ENCODE results near the gene NOCT.
"Not testable (repeated sequence)": the region's sequence is repeated elsewhere in the genome, so short reads cannot be mapped to it uniquely, and the experiment has no call there.

Gene NOCT

DNA sequence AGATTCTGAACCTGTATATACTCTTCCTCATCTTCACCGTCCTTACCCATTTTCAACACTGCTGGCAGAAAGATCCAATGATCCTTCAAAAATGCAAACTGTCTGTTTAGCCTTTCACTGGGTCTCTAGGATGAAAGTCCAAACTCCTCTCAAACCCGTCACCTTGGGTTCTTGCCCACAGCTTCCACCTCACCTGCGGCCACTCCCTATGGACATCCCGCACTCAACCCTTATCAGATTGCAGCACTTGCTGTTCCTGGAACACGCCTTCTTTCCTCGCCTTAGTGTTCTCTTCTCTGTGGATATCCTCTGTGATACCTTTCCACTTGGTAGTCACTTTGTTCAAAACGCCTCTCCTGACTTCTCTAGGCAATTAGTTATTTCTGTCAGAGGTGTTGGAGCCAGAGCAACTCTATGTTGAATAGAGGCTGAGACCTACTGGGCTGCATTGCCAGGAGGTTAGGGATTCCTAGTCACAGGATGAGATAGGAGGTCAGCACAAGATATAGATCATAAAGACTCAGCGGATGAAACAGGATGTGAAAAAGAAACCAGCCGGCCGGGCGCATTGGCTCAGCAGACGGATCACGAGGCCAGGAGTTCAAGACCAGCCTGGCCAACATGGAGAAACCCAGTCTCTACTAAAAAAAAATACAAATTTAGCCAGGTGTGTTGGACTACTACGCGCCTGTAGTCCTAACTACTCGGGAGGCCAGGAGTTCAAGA, 4.2 kb upstream of the NOCT start:
- no peak for DNase-seq

DNA sequence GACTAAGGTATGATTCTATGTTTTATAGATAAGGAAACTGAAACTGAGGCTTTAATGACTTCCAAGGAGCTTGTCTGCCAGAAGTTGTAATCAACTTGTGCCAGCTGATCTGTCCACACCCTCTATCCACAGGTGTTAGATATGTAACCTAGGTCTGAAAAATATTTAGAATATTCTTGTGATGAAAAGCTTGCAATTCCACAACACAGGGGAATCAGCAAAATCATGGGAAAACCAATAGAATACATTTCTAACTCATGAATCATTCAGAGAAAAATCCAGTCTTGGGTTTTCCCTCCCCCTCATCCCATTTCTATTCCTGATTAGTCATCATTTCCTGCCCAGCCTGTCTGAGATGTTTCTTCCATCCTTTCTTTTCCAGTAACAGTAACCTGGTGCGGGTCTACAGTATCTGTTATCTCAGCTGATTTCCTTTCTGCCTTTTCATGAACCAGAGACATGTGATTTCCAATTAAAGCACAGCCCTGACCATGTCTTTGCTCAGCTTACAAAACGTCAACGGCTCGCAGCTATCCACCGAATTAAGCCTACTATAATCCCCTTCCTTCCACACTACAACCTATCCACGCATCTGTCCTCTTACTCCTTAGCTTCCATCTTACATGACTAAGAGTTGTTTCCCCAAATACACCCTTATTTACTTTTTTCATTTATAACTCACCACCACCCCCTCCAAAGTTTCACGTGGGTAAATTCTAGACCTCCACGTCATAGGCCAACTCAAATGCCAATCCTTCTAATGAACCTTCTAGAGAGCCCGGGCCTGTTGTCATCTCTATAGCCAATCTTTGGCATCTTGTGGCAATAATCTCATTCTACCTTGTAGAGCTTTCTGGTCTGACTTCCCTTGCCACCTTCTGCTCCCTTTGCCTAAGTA, 961 bp upstream of the NOCT start:
- DNase-seq = peak; percentile 66 to 72

DNA sequence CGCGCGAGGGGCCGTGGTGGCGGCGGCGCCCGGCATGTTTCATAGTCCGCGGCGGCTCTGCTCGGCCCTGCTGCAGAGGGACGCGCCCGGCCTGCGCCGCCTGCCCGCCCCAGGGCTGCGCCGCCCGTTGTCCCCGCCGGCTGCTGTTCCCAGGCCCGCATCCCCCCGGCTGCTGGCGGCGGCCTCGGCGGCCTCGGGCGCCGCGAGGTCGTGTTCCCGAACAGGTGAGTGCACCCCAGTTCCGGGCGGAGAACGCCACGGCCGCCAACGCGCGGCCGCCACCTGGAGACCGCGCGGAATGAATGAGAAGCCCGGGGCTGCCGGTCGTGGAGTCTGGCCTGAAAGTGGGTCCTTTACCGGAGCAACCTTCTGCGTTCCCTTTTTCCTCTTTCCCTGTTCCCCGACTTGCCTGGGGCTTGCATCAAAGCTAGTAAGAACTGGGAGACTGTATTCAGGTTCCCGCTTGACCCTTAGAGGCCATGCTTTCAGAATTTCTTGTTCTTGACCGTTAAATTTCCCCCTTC, 429 bp downstream of the NOCT start:
- DNase-seq = peak; percentile 27 to 38

DNA sequence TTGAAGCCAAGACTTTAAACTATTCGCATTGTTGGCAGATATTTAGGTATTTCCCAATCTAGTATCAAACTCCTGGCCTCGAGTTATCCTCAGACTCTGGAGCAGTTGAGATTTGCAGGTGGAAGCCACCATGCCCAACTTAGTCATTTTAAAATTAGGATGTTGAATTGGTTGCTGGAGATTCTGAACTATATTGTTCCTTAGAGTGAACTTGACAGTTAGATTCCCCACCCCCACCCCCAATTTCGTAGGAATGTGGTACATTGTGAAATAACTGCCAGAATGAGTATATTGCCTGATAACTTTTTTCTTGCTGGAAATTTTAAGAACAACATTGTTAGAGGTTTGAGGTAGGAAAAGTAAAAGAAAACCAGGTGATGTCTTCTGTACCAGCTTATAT, 2.3 kb downstream of the NOCT start:
- DNase-seq = peak in 1 of 2 donors; percentile 25

DNA sequence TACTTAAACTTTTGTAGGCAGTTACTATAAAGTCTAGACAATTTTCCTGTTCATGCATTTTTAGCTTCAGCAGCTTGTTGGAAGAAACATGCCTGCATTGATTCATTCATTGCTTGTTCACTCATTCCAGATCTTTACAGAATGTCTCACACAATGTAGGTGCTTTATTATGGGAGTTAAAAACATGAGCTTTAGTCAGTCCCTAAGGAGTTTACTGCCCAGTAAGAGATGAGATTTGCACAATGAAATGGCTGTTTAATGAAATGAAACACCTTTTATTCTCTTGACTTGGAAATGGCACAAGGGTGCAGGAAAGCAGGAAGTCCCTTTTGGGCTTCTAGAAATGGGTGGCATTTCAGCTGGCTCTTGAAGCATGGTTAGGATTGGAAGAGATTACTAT, 2.9 kb downstream of the NOCT start:
- no peak for DNase-seq

DNA sequence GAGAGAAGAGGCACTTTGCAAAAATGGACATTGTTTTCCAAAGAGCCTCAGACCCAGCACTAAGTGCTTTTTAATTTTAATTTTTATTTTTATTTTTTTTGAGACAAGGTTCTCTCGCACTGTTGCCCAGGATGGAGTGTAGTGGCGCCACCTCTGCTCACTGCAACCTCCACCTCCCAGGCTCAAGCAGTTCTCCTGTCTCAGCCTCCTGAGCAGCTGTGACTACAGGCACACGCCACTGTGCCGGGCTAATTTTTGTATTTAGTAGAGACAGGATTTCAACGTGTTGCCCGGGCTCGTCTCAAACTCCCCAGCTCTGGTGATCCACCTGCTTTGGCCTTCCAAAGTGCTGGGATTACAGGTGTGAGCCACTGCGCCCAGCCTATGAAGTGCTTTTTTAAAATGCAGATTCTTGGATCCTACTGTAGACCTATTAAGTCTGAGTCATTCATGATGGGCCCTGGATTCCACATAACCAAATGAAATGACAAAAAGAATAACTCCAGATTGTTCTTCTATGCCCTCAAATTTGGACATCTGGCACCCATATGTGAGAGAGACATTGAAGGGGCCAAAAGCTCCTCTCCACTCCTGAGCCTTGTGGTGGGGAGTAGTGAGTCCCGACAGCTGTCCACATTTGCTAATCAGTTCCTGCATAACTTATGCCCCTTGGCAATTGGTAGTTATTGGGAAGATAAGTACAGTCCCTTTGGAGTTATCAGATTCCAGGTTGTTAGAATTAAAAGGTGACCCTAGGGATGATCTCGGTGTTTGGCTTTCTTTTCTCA, 3.6 kb downstream of the NOCT start:
- DNase-seq = no peak

DNA sequence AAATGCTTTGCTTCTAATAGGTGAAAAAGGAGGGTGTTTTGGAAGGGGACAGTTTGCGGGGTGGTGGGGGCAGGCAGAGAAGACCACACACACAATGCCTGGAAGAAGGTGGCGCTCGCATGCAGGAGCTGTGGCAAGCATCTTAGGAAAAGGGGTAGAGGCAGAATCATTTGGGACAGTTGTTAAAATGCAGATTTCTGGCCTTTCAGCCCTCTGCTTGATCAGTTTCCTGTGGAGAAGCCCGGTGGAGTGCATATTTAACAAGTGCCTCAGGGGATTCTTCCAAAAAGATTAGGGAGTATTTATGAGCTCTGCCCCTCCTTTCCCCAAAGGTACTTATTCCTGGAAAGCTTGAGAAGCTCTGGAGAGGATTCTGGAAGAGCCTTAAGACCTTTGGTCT, 4.8 kb downstream of the NOCT start:
- no peak for DNase-seq

DNA sequence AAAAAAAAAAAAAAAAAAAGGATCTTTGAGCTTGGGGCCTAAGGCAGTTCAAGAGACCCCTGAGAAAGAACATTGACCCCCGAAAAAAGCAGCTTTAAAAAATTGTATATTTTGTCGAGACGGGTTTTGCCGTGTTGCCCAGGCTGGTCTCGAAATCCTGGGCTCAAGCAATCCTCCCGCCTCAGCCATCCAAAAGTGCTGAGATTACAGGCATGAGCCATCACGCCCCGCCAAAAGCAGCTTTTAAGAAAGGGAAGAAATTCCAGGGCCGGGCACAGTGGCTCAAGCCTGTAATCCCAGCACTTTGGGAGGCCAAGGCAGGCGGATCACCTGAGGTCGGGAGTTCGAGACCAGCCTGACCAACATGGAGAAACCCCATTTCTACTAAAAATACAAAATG, 5.5 kb downstream of the NOCT start:
- DNase-seq = not testable (repeated sequence)

DNA sequence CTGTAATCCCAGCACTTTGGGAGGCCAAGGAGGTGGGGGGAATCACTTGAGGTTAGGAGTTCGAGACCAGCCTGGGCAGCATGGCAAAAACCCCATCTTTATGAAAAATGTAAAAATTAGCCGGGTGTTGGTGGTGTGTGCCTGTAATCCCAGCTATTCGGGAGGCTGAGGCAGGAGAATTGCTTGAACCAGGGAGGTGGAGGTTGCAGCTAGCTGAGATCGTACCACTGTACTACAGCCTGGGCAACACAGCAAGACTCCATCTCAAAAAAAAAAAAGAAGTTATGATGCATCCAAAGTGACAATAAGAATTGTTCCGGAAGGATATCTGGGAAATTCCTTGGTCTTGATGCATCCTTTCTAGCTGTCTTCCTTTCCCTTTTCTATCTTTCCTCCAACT, 7.3 kb downstream of the NOCT start:
- no peak for DNase-seq

DNA sequence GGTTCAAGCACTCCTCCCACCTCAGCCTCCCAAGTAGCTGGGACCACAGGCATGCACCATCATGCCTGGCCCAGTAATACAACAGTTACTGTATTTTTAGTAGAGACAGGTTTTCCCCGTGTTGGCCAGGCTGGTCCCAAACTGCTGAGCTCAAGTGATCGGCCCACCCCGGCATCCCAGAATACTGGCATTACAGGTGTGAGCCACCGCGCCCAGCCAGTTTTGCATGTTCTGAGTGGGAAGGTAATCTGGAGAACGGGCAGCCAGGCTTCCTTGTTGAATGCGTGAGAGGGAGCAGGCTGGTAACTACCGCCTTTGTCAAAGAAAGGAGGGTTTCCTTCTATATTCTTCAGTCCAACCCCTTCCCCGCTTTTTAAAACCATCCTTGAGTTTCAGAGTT, 9.1 kb downstream of the NOCT start:
- no peak for DNase-seq

DNA sequence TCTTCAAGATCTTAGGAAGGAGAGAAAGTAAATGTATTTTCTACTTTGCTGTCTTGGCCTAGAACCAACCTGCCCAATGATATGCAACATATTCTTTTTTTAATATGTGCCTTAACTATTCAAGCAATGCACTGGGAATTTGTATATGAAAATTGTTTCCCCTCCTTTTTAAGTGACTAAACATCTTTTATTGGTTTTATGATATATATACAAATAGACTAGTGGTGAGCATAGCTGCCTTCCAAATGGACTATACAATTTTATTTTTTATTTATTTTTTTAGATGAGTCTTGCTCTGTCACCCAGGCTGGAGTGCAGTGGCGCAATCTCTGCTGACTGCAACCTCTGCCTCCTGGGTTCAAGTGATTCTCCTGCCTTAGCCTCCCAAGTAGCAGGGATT, 10.3 kb downstream of the NOCT start:
- no peak for DNase-seq

DNA sequence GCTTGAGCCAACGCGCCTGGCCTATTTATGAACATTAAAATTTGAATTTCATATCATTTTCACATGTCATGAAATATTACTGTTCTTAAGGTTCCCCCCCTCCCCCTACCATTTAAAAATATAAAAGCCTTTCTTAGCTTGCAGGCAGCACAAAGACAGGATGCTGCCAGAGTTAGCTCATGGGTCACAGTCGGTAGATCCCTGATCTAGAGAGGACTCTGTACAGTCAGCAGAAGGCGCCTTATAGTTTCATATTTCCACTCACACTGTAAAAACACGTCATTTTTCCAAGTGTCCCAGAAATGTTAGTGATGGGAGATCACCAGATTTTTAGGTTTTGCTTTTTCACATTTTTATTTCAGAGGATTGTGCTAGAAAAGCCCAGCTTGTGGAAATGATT, 12.2 kb downstream of the NOCT start:
- no peak for DNase-seq

DNA sequence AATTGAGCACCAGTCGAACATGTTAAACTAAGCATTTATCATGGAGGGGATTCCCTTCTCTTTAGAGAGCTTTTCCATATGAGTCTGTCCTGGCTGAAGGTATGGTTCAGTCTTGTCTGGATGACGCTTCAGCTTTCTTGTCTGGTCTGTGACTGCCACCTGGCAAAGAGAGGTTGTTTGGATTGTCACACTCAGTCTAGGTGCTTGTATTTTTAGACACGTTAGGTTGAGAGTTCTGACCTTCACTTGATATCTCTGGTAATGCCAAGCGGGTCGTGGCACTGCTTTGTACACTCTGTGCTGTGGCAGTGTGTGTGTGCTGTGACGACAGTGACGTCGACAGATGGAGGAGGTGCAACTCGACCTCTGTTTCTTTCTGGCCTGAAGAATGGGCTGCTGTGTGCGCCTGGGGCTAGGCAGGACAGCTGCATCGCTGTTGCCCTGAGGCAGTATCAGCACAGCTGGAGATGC, 12.6 kb downstream of the NOCT start:
- no peak for DNase-seq

DNA sequence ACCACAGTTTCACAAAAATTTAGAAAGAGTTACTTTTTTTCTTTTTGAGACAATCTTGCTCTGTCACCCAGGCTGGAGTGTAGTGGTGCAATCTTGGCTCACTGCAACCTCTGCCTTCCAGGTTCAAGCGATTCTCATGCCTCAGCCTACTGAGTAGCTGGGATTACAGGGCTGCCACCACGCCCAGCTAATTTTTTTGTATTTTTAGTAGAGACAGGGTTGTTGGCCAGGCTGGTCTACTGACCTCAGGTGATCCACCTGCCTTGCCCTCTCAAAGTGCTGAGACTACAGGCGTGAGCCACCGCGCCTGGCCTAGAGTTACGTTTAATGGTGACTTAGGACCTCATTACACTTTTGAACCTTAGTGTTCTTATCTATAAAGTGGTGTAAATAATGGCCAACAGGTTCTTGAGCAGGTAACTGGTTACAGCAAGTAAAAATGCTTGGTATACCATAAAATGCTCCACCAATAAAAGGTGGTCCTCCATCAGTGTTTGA, 14.3 kb downstream of the NOCT start:
- DNase-seq = not testable (repeated sequence)

DNA sequence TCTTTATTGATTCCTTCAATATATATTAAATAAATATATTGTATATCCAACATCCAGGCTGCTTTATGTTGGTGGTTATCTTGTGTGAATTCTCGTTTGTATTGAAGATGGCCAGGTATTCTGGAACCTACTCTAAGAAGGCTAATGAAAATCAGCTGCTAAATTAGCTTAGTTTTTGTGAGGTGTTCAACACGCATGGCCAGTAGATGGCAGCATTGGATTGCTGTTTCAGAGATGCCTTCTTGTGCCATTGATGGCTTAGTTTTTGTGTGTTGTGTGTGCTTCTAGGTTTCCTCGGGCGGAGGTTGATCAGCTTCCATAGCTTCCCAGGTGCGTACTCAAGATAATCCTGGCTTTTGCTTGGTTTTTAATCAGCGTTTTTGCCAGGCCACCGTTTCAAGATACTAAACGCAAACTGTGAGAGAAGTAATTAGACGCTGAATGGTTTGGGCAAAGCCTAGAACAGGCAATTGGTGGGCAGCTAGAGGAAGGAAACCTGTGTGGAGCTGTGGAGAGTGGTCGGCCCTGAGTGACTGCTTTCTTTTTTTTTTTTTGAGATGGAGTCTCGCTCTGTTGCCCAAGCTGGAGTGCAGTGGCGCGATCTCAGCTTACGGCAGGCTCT, 15.1 kb downstream of the NOCT start:
- DNase-seq = peak; percentile 41 to 81

DNA sequence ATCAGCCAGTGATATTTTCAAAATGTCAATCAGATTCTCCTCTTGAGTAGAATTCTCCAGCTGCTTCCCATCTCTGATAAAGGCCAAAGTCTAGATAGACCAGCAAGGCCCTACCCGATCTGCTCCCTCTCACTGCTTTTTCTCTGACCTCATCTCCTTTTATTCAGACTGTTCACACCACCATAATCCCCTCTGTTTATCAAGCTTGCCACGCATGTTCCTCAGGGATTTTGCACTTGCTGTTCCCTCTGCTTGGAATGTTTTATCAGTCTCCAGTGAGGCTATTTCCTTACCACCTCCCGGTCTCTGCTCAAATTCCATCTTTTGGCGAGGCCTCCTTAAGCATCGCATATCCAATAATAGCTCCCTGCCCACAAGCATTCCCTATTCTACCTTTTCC, 20.1 kb downstream of the NOCT start:
- no peak for DNase-seq

DNA sequence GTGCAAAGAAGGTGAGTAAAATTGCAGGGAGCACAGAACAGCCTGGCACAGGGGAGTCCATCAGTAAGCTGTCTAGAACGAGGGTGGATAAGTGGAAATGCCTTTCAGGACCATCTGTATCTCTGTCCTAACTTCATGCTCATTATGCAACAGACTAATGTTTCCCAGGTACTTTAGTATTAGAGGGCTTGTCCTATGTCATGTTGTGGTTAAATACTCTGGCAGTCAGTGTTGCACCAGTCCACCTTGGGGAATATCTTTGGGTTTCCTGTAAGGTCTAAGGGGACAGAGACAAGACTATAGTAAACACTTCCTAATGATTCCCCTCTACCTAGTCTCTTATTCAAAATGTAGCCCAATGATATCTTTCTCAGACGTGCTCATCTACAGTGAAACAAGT, 21.3 kb downstream of the NOCT start:
- no peak for DNase-seq

DNA sequence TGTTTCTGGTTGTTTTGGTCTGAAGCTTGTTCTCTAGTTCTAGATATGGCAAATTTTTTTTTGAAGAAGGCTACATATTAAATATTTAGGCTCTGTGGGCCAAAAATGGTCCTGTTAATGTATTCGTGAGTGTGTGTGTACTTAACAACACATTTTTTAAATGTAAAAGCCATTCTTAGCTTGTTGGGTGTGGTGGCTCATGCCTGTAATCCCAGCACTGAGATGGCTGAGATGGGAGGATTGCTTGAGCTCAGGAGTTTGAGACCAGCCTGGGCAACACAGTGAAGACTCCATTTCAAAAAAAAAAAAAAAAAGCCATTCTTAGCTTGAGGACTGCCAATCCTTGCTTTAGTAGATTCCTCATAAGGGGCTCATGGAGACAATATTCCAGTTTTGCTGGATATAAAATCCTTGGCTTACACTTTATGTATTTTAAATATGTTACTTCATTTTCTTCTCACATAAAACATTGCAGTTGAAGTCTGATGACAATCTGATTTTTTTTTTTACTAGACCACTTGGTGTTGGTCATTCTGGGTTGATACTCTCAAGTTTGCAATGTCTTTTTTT, 23.4 kb downstream of the NOCT start:
- no peak for DNase-seq

DNA sequence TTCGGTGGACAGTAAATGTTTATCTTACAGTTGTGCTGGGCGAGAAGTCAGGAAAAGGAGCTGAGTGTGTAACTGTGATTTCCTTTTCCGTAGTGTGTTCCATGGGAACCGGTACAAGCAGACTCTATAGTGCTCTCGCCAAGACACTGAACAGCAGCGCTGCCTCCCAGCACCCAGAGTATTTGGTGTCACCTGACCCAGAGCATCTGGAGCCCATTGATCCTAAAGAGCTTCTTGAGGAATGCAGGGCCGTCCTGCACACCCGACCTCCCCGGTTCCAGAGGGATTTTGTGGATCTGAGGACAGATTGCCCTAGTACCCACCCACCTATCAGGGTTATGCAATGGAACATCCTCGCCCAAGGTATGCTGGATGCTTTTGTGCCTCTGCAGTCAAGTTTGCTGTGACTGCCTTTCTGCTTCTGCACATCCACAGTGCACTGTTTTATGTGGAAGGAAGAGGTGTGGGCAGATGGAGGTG, 27.4 kb downstream of the NOCT start:
- no peak for DNase-seq

DNA sequence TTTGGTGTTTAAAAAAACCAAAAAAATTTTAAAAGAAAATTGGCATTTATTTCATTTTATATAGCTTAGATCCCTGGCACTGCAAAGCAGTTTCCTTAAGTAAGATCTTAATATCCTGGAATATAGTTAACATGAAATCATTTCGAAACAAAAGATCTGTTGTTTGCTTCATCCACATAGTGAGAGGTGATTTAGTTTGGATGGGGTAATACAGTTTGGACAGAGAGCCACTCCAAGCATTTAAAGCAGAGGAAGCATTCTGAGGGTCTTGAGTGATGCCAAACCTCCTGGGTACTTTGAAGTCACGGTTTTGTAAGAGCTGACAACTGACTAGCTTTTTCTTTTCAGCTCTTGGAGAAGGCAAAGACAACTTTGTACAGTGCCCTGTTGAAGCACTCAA, 28.7 kb downstream of the NOCT start:
- DNase-seq = no peak

DNA sequence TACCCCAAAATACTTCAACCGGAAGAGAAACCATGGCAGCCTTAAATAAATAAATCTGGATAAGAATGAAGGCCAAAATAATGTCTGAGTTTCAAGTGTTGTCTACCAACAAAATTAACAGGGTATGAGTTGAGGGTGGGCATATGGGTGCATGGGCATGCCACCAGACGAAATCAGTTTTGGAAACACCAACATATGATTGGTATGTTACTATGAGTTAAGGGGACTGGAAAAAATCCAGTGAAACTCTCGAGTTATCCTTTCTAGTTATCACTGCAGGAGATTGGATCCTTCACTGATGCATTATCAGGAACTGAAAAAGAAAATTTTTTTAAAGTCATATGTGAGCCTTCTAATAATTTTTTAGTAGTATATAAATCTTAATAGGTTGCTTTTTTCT, 32.4 kb downstream of the NOCT start:
- DNase-seq = no peak

DNA sequence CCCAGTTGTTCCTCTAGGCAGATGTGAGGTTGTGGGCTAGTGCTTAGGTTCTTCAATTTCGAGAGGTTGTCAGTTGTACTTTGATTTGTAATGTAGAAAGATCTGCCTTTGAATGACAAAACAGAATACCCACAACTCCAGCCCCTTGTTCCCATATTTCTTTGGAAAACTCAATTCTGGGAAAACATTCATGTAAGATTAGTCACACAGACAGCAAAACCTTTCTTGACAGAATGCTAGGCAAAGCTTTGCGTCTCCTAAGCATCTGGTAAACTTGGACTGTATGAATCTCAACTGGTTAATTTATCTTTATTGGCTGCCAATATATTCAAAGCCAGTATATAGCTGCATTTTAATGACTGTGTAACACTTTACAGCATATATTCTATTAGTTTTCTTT, 34.9 kb downstream of the NOCT start:
- no peak for DNase-seq
